EH (cell line): ENCODE measurements around the gene GMIP.
"Not testable (repeated sequence)": the region's sequence is repeated elsewhere in the genome, so short reads cannot be mapped to it uniquely, and the experiment has no call there.

Experiments
- DNase-seq: peaks from one replicate; pipeline ENCODE4 v3.0.0-alpha.2; 2015; ENCODE audit warnings: low read depth

Gene GMIP

DNA sequence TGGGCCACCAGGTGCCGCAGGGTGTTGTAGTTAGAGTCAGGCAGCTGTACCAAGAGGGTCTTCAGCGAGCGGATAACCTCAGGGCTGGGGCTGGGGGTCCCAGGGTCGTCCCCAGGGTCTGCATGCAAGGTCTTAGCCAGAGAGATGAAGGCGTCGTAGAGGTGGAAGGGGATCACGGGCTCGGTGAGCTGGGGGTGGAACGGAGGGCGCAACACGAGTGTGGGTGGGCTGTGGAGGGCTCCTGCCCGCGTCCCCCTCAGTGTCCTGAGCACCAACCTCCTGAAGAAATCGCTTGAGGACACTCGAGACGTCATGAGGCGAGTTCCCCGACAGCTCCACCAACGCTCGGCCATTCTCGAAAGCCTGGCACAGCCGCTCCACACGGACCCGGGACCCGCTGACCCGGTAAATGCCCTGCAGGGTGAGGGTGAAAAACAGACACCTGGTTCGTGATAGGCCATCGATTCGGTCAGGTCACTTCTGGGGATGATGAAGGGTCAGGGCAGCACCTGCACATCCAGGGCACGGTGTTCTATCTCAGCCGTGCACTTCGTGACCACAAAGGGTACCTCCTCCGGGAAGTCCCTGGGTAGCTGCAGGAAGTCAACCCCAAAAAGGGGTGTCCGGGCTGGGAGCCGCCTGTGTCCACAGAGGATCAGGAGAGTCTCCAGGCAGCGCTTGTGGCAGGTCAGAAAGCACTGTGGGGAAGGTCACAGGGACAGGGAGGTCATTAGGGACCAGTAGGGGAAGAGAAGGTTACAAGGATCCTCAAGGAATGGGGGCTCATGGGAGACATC is 8.7 kb downstream of the GMIP start:
- DNase-seq: no peak

DNA sequence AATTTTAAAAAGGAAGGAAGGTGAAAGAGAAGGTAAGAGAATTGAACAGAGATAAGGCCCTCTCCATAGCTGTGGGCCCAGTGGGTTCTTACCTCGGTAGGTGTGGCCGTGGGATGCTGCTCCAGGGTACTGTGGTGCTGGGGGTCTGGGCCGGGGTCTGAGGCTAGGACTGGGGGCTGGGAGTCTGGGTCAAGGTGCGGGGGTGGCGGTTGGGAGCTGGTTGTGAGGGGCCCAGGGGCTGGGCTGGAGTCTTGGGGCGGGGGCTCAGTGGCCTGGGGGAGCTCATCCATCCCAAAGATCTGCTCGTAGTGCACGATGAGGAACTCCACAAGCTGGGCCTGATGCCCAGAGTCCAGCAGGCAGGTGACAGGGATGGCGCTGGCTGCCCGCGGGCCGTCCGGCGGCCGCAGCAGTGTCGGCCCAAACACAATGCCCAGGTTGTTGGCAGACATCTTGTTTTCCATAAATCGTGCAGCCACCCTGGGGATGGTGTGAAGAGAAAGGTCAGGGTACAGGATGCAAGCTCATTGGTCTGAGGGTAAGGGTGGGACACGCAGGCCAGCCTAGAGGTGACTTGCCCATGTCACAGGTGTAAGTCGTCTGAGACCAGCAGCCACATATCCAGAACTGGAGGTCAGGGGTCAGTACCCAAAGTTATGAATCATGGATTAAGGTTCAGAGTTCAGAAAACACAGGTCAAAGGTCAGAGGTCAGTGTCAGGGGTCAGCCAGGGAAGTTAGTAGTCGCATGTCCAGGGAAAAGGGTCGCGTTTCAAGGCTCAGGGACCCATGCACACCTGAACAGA is 9.5 kb downstream of the GMIP start:
- DNase-seq: no peak

GRCh38 chr19:19632661-19633060 is 10.8 kb downstream of the GMIP start:
- DNase-seq: no peak

- DNase-seq: no peak
These were observed 12.1 kb downstream of the GMIP start for GRCh38 chr19:19631346-19631745.

DNA sequence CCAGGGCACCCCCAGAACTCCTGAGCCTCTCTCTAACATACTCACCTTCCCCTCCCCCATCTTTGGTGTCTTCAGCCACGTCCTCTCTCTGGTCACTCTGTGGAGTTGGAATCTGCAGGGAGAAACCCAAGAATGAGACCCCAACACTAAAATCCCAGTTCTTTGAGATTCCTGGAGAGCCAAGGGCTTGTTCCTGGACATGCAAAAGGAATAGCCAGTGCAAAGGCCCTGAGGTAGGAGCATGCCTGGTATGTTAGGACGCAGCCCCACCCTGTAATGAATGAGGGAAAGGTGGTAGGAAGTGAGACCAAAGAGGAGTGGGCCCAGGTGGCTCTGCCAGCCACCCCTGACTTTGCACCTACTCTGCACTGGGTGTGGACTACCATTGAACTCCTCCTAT is 13.0 kb downstream of the GMIP start:
- DNase-seq: no peak

- DNase-seq: no peak
These were observed 13.4 kb downstream of the GMIP start for GRCh38 chr19:19630062-19630414.

GRCh38 chr19:19628501-19629134 is 14.8 kb downstream of the GMIP start:
- DNase-seq: peak; percentile 46

DNA sequence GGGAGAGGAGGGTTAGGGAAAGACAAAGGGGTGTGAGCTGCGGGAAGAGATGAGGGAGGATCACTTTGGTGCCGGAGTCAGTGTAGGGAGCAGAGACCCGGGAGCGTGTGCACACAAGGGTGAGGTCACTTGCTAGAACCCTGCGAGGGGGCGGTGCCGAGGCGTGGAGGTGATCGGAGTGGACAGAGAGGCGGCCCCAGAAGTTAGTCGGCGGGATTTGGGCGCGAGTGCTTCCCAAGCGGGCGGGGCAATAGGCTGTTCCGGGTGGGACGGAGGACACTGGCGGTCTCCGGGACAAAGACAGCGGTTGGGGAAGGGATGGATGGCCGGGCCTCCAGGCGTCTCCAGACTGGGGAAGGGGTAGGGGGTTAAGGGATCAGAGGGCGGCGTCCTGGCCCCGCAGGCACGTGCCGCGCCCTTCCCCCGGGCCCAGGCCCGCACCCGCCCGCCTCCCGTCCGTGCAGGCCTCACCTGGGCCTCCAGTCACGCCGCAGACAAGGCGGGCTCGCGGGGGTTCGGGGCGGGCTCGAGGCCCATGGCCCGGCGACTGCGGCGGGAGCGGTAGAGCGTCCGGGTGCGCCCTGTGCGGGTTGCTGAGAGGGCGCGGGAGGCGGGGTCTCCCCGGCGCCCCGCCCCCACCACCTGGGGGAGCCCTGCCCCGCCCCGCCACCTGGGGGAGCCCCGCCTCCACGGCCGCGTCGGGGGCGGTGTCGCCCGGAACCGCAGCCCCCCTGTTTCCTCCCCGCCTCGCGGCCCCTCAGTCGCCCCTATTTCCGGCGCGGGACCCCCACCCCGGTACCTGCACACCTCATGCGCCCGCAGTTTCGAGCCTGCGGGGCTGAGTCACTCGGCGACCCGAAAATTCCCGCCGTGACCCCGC is 15.6 kb downstream of the GMIP start, which contains the start of gene LPAR2:
Gene LPAR2 (minus strand): TSS at position 600 of the 880 bp plus-strand sequence. CDS start 945 bp downstream, outside the sequence.
- DNase-seq: peak; percentile 24

- no peak for DNase-seq
These were observed 16.7 kb downstream of the GMIP start for GRCh38 chr19:19626516-19627472.

DNA sequence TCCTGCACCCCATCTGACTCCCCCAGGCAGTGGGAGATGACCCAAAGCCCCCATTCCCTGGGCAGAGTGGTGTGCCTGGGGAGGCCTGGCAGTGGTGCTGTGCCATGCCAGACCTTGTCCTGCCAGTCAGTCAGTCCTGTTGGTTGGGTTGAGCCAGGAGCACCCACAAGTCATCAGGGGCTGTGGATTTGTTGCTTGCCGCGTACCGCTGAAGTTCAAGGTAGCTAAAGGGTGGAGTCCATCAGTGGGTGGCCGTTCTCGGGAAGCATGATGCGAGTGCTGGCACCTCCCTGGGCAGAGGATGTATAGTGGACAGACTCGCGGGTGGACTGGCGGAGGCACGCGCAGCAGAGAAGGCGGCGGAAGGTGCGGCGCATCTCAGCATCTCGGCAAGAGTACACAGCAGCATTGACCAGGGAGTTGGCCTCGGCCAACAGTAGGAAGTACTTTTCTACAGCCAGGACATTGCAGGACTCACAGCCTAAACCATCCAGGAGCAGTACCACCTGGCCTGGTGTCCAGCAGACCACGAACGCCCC is 19.4 kb downstream of the GMIP start:
- no peak for DNase-seq

DNA sequence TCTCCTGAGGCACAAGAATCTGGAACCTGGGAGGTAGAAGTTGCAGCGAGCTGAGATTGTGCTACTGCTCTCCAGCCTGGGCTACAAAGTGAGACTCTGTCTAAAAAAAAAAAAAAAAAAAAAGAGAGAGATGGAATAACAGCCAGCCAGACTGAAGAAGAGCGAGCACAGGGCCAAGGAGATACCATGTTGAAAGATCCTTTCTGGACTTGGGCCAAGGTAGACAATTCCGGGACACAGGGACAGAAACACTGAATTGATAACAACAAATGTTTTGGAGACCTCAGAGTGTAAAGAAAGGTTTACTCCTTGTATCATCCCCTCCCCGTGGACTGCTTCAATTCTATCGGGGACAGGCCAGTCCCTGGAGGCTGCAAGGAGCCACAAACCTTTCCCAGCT is 20.1 kb downstream of the GMIP start:
- no peak for DNase-seq

- DNase-seq: no peak
These were observed 23.6 kb downstream of the GMIP start for GRCh38 chr19:19619849-19620210.

DNA sequence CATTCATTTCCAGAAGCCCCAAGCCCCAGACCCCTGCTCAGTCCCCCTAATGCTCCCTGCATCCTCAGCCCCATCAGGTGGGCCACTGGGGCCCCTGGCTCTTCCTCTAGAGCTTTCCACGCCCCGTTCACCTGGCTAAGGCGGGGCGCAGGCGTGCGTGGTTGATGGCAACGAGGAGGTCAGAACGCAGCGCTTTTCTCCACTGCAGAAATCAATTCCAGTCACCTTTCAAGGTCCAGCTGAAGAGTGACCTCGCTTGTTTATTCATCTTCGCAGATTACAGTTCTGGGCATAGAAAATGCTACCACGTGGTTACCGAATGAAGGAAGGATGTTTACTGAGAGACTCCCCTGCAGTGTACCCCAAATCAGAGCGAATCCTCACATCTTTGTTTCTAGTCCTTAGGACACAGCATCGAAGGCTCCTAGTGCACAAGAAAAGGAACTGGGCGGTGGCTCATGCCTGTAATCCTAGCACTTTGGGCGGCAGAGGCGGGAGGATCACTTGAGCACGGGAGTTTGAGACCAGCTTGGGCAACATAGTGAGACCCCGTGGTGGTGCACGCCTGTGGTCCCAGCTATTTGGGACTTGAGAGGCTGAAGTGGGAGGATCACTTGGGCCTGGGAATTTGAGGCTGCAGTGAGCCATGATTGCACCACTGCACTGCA is 24.1 kb downstream of the GMIP start:
- DNase-seq: no peak

DNA sequence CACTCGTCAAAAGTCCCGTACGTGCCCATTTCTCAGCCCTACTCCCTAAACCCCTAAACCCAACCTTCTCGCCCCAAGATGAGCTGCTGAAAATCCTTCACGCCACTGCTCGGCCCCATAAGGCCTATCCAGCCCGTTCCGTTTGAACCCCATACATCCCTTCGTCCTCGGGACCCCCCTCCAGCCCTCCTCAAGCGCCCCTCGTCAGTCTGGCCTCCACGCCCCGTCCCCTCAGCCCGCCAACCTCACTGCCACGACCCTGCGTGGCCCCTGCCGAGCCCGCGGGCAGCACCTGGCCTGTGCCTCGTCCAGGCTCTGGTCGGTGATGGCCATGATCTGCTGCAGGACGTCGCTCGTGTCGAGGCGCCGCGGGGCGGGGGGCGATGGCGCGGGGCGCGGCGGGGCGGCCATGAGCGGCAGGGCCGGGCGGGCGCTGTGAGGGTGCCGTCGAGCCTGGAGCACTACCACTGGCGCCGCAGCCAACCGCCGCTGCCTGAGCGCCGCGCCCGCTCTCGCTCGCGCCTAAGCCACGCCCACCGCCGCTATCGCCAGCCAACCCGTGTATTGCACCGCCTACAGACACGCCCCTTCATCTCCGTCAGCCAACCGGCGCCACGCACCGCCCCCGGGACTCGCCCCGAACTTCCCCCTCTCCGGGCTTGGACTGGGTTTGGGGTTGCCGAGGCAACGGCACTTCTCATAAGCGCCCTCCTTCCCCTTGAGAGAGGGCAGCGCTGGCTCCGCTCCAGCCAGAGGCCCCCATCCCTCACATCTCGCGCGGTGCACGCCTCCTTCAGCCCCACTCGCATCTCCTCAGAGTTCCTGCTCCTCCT is 25.0 kb downstream of the GMIP start, which contains the start of gene PBX4:
Gene PBX4 (minus strand): TSS at position 469 of the 833 bp plus-strand sequence. CDS start 58 bp downstream, at position 411.
- peak; percentile 93 for DNase-seq

DNA sequence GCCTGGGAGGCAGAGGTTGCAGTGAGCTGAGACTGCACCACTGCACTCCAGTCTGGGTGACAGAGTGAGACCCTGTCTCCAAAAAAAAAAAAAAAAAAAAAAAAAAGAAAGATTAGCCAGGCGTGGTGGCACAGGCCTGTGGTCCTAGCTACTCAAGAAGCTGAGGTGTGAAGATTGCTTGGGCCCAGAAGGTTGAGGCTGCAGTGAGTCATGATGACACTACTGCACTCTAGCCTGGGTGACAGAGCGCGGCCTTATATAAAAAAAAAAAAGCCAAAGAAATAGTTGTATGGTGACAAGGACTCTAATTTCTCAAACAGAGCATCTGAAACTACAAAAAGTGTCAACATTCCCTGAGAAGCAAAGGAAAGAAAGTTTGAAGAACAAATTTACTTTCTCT is 28.4 kb downstream of the GMIP start:
- peak; percentile 76 for DNase-seq

DNA sequence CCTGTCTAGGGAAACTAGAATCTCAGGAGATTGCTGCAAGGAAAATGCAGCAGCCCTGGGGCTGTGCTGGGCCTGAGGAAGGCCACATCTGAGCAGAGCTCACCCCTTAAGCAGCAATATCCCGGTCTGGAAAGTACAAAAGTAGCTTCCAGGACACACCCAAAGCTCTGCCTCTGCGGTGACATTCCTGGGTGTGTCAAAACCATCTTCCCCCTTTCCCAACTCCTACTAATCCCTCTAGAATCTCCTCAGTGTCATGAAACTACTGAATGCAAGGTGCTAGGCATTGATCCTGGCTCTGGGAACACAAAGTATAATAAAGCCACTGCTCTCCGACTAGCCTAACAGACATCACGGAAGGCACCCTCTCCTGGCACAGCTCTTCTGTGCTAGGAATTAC is 30.0 kb downstream of the GMIP start:
- peak; percentile 61 for DNase-seq

DNA sequence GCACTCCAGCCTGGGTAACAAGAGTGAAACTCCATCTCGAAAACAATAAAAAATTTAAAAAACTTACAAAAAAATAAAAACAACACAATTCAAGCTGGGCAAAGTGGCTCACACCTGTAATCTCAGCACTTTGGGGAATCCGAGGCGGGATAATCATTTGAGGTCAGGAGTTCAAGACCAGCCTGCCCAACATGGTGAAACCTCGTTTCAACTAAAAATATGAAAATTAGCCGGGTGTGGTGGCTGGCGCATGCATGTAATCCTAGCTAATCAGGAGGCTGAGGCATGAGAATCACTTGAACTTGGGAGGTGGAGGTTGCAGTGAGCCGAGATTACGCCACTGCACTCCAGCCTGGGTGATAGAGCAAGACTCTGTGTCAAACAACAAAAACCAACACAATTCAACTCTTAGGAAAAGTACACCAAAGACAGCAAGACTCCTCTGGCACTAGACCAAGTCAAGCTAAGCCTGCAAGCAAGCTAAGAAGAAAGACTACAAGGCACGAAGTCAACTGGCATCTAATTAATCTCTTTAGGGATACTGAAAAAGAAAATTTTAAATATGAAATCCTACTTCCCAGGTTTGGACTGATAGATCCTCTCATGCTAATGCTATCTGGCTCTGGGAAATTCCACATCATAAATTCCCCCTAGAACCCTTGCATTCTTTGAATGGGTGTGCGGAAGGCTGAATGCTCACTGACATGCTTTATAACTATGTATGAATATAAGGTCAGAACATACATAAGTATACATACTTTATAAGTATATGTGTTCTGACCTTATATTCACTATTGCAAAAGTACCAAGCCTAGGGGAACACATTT is 32.9 kb downstream of the GMIP start:
- DNase-seq: no peak

- not testable (repeated sequence) for DNase-seq
These were observed 36.8 kb downstream of the GMIP start for GRCh38 chr19:19606686-19607085.
